Inferior parietal cortex (tissue), 1 donor: ENCODE measurements around the gene ATXN7L2.

Experiments
- DNase-seq: peaks from one replicate; pipeline ENCODE4 v3.0.0-alpha.2; 2016; ENCODE audit errors: extremely low spot score

The ATXN7L2 gene

GRCh38 chr1:109523706-109524105 is 40.0 kb downstream of the ATXN7L2 start:
- no peak for DNase-seq

DNA sequence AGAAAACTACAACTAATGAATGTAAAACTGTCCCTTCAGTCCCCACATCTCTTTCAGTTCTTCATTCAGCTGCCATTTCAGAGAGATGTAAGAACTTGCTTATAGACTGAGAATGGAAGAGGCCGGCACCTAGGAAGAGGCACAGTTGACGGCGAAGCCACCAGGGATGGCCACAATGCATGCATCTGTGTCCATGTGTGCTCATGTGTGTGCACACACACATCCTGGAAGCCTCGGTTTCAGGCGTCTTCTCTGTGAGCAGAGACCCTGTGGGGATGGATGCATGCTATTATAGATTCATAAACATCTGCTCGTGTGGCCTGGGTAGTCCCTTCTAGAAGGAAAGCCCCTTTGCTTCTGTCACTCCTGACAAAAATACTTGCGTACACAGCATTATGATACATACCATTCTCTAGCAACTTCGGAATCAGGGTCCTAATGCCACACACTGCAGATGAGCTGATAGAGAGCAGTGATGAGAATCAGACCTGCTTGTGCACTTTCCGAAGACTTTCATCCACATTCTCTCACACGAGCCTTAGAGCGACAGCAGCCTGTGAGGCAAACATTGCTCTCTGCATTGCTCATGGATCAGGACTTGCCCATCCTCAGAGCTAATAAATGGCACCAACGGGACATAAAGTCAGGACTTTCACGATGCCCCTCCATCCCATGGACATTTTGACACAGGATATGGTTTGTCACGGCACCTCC is 43.5 kb downstream of the ATXN7L2 start:
- no peak for DNase-seq

DNA sequence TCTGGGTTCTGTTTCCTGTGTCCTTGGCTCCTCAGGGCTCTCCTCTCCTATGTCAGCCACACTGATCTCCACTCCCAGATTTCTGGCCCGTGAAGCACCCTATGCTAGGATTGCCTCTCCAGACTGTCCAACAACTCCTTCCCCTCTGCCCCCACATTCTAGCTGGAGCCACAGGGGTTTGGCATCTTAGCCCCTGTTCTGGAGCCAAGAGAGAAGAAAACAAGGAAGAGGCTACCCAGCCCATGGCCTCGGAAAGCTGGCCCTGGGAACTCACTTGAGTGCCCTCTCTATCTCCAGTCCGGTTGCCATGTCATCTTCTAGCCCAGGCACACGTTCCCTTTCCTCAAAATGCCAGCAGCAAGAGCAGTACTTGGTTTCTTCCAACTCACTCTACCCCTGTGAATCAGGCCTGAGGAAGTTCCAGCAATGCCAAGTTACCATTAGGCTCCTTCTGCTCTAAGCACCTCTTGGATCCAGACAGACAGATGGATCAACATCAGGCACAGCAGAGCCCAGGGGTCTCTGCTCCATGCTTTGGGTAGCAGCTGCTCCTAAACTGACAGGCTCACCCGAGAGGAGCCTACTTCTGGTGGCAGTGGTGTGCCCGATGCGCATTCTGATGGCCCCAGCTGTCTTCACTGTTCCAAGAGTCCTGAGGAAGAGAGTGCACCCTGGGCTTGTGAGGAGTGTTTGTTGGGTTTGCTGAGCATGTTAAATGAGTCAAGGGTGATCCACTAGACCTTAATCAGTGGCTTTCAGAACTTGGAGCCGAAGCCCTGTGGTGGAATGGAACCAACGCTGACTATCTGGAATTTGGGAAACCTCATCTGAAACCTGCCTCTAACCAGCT is 44.4 kb downstream of the ATXN7L2 start:
- DNase-seq, result no peak

DNA sequence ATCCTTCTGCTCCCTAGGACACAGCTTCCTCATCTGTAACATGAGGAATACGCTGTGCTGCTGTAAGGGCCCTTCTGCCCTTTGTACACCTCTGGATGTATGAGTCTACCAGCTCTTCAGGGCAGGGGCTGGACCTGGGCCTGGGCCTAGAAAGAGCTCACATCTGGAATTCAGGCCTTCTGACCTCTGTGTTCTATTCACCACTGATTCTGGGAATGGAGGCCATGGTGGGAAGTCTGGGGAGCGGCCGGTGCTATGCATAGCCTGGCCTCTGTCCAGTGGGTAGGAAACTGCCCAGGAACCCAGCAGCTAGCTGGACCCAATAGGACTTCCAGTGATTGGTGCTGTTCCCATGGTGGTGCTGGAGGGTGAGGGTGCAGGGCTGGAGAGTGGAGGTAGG is 45.0 kb downstream of the ATXN7L2 start:
- DNase-seq, result no peak

DNA sequence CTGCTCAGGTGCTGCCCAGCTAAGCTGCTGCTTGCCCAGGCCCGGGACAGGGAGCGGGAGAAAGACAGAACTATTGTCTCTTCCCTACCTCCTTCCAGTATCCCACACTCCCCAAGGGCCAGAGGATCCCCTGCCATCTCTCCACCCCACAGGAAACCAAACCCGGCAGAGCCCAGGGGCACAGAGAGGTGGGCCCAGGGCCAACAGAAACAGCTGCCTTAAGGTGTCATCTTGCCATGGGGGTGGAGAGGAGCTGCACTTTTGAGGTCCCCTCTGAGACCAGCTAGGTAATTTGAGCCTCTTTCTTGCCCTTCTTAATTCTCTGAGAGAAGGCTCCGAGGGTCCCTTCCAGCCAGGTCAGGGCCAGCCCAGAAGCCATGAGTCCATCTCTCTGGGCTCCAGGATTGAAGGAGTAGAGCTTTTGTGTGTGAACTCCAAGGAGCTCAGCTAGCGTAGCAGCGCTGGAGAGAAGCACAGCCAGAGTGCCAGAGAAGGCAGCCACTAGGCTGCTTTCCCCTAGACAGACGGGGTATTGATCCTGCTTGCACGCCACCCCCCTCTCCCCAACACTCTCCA is 46.3 kb downstream of the ATXN7L2 start:
- DNase-seq, result no peak

DNA sequence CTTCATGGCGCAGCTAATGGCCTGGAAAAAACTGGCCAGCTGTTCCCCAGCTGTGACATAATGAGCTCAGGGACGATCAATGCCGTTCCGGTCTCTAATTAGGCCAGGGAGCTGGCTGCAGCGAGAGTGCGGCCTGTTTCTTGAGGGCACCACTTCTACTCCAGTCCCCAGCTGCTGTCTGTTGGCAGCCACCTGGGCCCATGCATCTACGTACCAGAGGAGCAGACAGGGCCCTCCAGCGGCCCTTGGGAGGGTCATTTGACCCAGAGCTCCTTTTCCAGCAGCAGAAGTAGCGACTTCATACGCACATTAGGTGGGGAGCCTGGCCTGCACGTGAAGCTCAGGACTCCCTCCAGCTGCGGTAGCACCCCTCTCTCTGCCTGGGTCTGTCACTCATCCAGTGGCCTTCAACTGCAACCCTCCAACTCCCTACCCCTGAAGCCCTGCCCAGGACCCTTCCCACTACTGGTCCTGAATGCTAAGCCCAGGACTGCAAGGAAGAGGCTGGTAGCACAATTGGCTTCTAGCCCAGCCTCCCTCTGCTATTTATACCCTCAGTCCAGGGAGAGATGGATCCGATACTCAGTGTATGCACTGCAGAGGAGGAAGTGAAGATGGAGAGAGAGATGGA is 46.9 kb downstream of the ATXN7L2 start:
- no peak for DNase-seq

- no peak for DNase-seq
These were observed 47.7 kb downstream of the ATXN7L2 start for GRCh38 chr1:109531380-109531779.

- DNase-seq, result no peak
These were observed 48.2 kb downstream of the ATXN7L2 start for GRCh38 chr1:109531826-109532364.

DNA sequence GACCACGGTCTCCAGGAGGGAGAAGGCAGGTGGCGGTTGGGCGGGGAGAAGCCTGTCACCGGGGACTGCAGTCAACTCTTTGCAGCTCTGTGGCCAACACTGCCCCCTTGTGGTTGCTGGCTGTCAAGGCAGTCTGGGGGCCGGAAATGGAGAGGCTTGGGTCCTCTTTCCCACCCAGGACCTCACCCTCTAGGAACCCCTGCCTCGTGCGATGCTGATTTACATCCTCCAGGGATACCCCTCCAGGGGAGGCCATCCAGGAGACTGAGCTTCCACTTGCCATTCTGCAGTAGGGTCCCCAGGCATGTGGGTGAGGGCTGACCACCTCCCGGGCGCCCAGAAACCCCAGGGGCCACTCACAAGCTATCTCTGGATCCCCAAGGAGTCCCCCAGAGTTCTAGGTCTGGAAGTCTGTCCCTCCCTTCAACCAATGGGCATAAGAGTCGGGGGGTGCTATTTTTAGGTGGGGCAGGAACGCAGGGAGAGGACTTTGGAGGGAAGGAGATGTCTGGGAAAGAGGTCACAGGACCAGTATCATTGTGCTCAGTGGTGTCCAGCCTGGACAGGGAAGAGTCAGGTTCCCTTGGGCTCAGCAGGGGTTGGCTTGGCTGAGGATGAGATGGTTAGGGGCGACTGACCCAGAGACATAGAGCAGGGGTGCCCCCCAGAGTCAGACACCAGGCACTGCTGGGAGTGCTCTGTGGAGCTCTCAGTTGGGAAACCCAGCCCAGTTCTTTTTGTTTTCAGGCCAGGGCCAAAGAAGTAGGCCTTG is 48.8 kb downstream of the ATXN7L2 start:
- peak; percentile 92 for DNase-seq

GRCh38 chr1:109534307-109534858 is 50.7 kb downstream of the ATXN7L2 start:
- no peak for DNase-seq

DNA sequence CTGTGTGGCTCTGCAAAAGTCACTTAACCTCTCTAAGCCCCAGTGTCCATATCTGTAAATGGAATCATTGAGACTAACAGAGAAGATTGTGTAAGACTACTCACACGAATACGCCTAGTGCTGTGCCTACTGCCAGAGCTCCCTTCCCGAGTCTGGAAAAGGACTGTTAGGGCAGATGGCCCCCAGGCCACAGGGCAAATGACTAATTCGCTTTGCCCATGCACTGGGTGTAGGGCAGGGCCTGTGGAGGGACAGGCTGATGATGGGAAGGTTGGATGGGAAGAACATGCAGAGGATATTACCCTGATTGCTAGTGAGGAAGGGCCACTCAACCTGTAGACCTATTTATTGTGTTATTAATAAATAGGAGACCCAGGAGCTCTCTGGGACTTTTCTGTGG is 51.8 kb downstream of the ATXN7L2 start:
- no peak for DNase-seq

- DNase-seq, result peak; percentile 74
These were observed 52.3 kb downstream of the ATXN7L2 start for GRCh38 chr1:109535971-109536491.

GRCh38 chr1:109537450-109538178 is 53.9 kb downstream of the ATXN7L2 start:
- DNase-seq, result no peak

DNA sequence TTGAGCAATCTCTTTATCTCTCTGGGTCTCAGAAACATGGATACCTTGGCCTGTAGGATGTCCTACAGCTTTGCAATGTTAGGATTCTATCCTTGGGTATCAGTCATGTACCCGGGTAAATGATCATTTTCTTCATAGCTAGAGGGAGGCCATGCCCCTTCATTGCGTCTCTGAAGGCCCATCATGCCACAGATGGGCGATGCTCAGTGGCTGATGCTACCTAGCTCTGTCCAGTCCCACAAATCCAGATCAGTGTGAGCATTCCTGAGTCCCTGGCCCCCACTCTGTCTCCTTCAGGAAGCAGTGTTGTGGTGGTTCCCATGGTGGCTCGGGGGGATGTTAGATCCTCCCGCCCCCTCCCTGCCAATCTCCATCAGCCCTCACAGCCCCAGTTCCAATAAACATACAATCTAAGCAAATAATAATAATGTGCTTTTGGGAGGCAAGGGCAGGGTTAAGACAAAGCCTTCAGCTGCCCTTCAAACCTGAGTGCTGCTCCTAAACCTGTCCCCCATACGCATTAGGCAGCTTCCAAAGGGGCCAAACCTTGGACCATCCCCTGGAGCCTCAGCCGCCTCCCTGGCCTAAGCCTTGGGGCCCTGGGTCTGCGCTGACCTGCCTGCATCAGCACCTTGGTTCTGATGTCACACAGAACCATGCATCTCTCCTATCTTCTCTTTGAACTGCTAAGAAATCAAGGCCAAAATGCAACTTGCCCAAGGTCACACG is 55.3 kb downstream of the ATXN7L2 start:
- DNase-seq, result no peak

DNA sequence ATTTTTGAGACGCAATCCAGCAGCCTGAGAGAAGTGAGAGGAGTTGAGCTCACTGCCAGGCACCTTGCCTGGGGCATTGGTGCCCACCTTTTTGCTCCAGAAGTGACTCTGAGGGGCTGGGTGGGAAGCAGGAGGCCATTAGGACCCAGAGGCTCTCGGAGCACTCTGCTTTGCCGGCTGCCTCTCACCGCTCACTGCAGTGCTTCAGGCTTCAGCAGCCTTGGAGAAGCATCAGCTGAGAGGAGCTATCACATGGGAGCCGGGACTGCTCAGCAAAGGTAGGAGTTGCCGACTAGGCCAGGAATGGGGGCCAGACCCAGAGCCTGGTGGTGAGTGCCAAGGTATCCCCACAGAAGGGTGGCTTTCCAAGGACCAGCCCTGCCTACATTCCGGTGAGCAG is 56.0 kb downstream of the ATXN7L2 start, which contains the start of gene GPR61:
TSS of gene GPR61 (plus strand) at position 197 of the 400 bp plus-strand sequence. CDS start 3,151 bp downstream, outside the sequence.
- peak; percentile 41 for DNase-seq

DNA sequence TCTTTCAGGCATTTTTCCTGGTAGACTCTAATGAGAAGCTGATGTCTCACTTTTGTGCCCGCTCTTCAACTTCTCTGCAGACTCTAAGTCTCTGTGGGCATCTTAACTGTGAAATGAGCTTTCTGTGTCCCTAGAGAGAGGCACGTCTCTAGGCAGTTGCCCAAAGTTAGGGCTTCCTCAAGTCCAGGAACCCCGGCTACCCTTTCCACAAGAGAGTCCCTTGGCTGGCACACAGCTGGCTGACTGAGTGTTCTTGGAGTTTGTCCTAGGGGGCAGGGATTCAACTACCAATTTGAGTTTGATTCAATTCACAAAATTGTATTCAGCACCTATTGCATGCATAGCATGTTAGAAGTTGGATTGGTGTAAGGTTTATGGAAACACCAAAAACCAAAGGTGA is 57.4 kb downstream of the ATXN7L2 start:
- no peak for DNase-seq
